ENCODE measurements around the gene LINC00632.

LINC00632 gene

DNA sequence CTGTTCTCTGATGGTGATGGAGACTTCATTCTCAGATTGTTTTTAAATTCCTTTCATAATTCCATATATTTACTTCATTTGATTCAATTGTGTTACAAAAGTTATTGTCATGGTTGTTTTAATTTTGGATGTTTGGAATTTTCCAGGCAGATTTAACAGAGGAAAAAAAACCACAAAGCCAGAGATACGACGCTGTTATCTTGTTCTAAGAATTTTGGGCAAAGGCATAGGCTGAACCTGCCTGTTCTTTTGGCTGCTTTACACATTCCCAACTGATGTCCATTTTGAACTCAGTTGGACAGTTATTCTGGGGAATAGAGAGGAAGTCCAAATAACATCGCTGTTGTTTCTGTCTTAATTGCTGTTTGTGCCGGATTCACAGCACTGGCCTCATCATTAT is 65.7 kb downstream of the LINC00632 start:
- TF ChIP-seq, protein P1, sequence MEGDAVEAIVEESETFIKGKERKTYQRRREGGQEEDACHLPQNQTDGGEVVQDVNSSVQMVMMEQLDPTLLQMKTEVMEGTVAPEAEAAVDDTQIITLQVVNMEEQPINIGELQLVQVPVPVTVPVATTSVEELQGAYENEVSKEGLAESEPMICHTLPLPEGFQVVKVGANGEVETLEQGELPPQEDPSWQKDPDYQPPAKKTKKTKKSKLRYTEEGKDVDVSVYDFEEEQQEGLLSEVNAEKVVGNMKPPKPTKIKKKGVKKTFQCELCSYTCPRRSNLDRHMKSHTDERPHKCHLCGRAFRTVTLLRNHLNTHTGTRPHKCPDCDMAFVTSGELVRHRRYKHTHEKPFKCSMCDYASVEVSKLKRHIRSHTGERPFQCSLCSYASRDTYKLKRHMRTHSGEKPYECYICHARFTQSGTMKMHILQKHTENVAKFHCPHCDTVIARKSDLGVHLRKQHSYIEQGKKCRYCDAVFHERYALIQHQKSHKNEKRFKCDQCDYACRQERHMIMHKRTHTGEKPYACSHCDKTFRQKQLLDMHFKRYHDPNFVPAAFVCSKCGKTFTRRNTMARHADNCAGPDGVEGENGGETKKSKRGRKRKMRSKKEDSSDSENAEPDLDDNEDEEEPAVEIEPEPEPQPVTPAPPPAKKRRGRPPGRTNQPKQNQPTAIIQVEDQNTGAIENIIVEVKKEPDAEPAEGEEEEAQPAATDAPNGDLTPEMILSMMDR (IDR thresholded peaks at IDR 0.05; ENCODE audit: extremely low read depth, insufficient read depth, missing control alignments), result no peak
- DNase-seq (ENCODE audit: low spot score), result no peak
- in situ Hi-C loops (cut with MboI; ENCODE audit: low pct_unique_long_range_greater_than_20kb, low sequenced_read_pairs, unreplicated experiment), result no loop called here

DNA sequence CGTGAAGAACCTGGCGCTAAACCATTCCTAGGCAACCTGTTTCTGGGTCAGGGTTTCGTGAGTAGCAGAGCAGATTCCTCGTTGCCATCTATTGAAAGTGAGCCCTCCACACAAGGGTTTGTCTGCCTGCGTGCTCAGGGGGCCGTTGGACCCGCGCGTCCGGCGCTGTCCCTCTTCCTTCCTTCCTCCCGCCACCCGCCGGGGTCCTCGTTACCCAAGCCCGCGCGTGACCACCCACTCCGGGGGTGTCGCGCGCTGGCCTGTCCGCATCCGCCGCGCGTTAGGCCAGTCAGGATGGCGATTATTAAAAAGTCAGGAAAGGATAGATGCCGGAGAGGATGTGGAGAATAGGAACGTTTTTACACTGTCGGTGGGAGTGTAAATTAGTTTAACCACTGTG is 66.8 kb downstream of the LINC00632 start:
- DNase-seq (ENCODE audit: low spot score), result no peak
- TF ChIP-seq, protein P1 (IDR thresholded peaks at IDR 0.05; ENCODE audit: extremely low read depth, insufficient read depth, missing control alignments), result no peak
- in situ Hi-C loops (cut with MboI; ENCODE audit: low pct_unique_long_range_greater_than_20kb, low sequenced_read_pairs, unreplicated experiment), result no loop called here

DNA sequence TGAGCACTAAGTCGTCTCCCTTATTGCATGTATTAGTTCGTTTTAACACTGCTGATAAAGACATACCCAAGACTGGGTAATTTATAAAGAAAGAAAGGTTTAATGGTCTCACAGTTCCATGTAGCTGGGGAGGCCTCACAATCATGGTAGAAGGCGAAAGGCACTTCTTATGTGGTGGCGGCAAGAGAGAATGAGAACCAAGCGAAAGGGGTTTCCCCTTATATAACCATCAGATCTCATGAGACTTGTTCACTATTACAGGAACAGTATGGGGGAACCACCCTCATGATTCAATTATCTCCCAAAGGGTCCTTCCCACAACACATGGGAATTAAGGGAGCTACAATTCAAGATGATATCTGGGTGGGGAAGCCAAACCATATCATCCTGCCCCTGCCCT is 85.1 kb downstream of the LINC00632 start:
- in situ Hi-C loops (cut with MboI; ENCODE audit: low pct_unique_long_range_greater_than_20kb, low sequenced_read_pairs, unreplicated experiment), result no loop called here
- TF ChIP-seq, protein P1 (IDR thresholded peaks at IDR 0.05; ENCODE audit: extremely low read depth, insufficient read depth, missing control alignments), result no peak
- no peak for DNase-seq (ENCODE audit: low spot score)

DNA sequence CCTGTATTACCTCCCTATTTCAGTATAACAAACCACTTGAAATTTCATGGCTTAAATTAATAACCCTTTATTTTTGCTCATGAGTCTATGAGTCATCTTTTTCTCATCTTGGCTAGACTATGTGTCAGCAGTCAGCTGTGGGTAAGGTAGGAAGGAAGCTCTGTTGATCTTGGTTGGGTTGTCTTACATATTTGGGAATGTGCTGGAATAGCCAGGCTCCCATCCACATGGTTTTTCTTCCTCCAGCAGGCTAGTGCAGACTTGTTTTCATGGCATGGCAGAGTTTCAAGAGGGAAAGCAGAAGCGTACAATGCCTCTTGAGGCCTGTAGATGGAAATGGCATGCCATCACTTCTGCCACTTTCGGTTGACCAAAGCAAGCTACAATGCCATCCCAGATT is 89.7 kb downstream of the LINC00632 start:
- TF ChIP-seq, protein P1 (IDR thresholded peaks at IDR 0.05; ENCODE audit: extremely low read depth, insufficient read depth, missing control alignments), result no peak
- in situ Hi-C loops (cut with MboI; ENCODE audit: low pct_unique_long_range_greater_than_20kb, low sequenced_read_pairs, unreplicated experiment), result no loop called here
- no peak for DNase-seq (ENCODE audit: low spot score)

DNA sequence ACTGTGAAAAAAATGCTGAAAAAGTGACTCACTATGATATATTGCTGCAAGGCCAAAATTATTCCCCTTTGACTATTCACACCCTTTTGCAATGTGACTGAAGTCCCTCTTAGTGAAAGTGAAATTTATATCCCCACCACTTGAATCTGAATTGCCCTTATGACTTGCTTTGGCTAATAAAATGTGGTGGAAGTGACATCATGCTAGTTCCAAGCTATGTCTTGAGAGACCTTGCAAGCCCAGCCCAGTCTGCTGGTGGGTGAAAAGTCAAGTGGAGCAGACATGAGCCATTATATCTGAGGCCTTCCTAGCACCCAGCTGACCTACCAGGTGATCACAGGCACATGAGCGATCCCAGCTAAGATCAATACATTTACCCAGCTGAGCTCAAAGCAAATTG is 94.7 kb downstream of the LINC00632 start:
- no peak for DNase-seq (ENCODE audit: low spot score)
- in situ Hi-C loops (cut with MboI; ENCODE audit: low pct_unique_long_range_greater_than_20kb, low sequenced_read_pairs, unreplicated experiment), result no loop called here
- TF ChIP-seq, protein P1 (IDR thresholded peaks at IDR 0.05; ENCODE audit: extremely low read depth, insufficient read depth, missing control alignments), result no peak

DNA sequence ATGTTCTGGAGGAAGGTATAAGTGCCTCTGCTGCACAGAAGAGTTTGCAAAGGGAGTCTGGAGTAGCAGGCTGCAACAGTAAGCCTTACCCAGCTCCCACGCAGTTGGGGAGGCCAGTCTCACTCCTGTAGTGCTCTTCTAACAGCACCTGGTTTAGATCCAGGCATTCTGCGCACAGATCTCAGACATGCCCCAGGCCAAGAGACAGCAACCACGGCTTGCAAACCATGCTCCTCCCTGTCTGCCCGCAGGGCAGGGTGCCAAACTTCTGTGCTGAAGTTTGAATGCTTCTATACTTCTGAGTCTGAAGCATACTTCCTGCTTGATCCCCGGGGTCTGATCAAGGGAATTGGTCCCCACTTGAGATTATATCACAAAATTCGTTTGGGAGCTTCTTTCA is 106.3 kb downstream of the LINC00632 start:
- TF ChIP-seq, protein P1 (IDR thresholded peaks at IDR 0.05; ENCODE audit: extremely low read depth, insufficient read depth, missing control alignments), result no peak
- in situ Hi-C loops (cut with MboI; ENCODE audit: low pct_unique_long_range_greater_than_20kb, low sequenced_read_pairs, unreplicated experiment), result no loop called here
- DNase-seq (ENCODE audit: low spot score), result no peak

DNA sequence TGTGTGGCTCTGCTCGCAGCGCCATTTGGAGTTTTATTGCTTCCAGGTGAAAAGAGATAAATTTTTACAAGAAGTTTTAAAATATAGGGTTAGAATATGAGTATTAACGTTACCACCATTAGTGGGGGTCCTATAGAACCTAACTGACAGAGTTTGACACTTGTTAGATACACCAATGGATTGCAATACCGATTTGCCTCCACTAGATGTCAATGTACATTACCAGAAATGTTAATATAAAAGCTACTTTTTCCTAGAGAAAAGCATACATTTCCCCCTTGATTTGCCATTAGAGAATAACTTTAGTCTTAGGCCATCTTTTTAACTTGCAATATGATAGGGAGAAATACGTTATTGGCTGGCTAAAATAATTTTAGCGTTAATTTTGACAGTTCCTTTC is 108.4 kb downstream of the LINC00632 start:
- DNase-seq (ENCODE audit: low spot score), result peak; percentile 24
- in situ Hi-C loops (cut with MboI; ENCODE audit: low pct_unique_long_range_greater_than_20kb, low sequenced_read_pairs, unreplicated experiment), result no loop called here
- TF ChIP-seq, protein P1 (IDR thresholded peaks at IDR 0.05; ENCODE audit: extremely low read depth, insufficient read depth, missing control alignments), result peak; percentile 54
